Measurements from ENCODE around the gene CEP170B.
"Not testable (repeated sequence)": the region's sequence is repeated elsewhere in the genome, so short reads cannot be mapped to it uniquely, and the experiment has no call there.

CEP170B gene

DNA sequence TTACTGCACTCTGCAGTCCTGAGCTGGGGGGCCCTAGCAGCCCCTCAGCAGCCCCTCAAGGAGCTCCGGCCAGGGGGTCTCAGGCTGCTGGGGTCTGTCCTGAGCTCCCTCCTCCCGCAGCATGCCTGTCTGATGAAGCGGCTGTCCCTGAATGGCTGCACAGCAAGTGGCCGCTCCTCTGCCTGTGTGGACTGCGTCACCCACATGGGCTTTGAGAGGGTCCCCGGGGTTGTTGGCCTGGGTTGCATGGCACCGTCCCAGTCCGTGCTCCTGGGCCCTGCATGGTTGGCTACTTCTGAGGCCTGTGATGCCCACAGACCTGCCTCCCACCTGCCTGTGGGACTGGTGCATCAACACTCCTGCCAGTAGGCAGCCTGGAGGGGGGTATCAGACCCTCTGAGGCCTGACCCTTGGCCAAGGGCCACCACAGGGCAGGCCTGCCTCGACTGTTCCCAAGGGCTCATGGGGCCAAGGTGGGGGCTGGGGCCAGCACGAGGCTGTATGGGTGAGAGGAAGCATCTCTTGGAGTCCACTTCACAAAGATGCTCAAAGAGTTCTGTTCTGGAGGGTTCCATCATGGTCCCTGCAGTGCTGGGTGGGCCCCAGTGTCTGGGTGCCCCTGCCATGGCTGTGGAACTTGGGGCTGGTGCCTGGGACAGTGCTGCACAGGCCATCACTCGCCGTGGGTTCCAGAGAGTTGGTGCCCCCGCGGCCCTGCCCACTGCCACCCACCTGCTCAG lies 12.2 kb downstream of the CEP170B start:
- DNase-seq (ENCODE audit: low read depth in 1 of 2, low spot score in 1 of 2): no peak

DNA sequence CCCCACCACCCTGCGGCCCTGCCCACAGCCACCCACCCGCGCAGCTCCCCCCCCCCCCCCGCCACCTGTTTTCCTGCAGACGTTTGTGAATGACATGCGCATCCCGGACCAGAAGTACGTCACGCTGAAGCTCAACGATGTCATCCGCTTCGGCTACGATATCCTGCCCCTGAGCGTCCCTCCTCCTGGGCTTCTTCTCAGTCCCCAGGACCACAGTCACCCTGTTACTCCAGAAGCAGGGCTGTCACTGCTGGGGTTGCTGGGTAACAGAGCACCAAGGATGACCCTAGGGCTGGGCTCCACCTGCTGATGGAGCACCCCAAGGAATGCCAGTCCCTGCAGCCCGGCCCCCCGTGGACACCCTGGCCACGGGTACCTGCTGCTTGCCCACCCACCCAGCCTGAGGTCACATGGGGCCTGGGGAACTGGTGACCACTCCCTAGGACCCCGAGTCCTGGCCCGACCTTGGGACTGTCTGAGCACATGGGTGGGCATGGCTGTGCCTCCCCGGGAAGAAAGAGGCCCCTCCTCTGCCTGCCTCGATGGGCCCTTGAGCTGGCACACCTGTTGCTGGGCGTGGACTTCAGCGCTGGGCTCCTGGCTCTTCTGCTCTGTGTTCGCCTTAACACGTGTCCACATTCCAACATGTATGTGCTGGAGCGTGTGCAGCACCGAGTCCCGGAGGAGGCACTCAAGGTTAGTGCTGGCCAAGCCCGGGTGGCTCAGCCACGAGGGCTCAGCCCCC lies 12.9 kb downstream of the CEP170B start:
- no peak for DNase-seq (ENCODE audit: low read depth in 1 of 2, low spot score in 1 of 2)

DNA sequence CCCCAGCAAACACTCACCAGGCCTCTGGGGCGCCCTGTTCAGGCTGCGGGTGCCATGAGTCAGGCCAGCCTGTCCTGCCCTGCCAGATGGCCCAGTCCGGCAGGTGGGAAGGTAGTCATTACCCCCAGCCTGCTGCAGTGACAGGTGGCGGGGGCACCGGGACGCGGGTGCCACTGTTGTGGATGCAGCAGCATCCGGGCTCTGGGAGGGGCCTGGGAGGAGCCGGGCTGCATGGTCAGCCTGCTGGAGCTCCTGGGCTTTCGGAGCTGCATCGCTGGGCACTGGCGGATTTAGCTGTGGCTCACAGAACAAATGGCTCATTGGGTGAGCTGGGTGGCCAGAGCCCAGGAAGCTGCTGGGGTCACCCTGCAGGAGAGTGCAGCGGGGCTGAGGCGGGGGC lies 13.5 kb downstream of the CEP170B start:
- no peak for DNase-seq (ENCODE audit: low read depth in 1 of 2, low spot score in 1 of 2)

GRCh38 chr14:104879201-104879982 lies 14.3 kb downstream of the CEP170B start:
- no peak for DNase-seq (ENCODE audit: low read depth in 1 of 2, low spot score in 1 of 2)

- no peak for DNase-seq (ENCODE audit: low read depth in 1 of 2, low spot score in 1 of 2)
Observed at GRCh38 chr14:104879983-104880565, 15.0 kb downstream of the CEP170B start.

DNA sequence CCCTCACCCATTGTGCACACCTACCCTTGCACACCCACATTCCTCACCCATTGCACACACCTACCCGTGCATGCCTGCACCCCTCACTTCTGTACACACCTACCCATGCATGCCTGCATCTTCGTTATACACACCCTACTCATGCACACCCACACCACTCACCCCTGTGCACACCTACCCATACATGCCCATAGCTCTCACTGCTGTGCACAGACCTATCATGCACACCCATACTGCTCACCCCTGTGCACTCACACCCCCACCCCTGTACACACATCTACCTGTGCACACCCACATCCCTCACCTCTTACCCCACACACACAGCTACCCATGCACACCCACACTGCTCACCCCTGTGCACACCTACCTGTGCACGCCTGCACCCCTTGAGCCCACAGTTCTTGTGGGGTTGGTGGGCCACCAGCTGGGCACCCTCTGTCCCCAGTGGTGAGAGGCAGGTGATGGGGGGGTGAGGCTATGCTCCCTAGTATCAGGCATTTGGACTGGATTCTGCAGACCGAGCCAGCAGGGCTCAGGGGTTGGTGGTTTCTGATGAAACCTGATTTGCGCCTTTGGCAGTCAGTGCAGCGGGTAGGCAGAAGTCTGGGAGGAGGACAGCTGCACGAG lies 15.6 kb downstream of the CEP170B start:
- no peak for DNase-seq (ENCODE audit: low read depth in 1 of 2, low spot score in 1 of 2)

DNA sequence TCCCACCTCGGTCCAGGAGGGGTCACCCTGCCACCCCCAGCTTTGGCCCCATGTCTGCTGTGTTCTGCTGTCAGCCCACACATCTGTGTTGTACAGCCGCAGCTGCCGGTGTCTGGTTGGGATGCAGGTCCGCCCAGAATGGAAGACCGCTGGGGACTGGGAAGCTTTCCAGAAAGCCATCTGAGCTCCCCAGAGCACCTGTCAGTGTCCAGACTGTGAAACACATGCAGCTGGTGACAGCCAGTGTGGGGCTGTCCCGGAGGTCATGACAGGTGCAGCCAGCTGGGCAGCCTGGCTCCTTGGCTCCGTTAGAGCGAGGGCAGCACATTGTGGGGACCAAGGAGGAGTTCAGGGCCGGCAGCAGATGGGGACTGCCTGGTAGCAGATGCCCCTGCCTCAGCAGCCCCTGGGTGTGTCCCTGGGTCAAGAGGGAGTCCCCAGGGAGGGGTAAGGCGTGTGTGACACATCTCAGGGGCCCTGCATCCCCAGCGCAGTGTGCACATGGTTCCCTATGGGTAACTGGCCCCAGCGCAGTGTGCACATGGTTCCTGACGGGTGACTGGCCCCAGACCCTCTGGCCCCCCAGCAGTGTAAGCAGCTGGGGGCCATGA lies 16.4 kb downstream of the CEP170B start:
- no peak for DNase-seq (ENCODE audit: low read depth in 1 of 2, low spot score in 1 of 2)

DNA sequence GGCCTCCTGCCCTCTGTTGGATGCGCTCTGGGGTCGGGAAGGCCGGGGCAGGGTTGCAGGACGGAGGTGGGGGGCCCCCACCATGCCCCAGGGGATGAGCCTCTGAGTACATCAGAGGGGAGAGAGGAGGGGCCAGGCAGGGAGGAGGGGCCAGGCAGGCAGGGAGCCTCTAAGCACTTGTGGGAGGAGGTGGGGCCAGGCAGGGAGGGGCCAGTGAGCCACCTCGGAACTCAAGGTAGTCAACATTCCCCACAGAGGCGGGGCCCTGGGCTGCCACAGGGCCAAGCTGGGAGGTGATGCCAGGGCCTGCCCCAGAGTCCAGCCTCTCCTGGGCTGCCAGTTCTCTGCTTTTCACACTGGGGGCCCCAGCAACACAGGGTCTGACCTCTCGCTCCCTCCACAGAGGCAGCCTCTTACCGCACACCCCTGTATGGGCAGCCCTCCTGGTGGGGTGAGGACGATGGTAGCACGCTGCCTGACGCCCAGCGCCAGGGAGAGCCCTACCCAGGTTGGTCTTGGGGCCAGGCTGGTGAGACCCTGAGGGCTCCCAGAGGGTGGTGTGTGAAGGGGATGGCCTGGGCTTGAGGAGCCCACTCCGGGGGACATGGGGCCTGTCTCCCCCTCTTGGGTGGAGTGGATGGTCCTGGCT lies 17.4 kb downstream of the CEP170B start:
- DNase-seq (ENCODE audit: low read depth in 1 of 2, low spot score in 1 of 2): no peak

DNA sequence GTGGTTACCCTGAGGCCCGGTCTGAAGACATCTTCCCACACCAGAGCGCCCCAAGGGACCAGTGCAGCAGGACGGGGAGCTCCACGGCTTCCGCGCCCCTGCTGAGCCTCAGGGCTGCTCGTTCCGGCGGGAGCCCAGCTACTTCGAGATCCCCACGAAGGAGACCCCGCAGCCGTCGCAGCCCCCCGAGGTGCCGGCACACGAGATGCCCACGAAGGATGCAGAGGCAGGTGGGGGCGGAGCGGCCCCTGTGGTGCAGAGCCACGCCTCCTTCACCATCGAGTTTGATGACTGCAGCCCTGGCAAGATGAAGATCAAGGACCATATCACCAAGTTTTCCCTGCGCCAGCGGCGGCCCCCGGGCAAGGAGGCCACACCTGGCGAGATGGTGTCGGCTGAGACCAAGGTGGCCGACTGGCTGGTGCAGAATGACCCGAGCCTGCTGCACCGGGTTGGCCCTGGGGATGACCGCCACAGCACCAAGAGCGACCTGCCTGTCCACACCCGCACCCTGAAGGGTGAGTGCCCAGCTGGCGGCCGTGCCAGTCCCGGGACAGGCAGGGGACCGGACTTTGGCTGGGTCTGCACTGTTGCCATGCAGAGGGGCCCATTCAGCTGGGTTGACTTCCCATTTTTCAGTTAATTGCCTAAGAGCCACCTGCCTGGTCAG lies 18.1 kb downstream of the CEP170B start:
- DNase-seq (ENCODE audit: low read depth in 1 of 2, low spot score in 1 of 2): no peak

- no peak for DNase-seq (ENCODE audit: low read depth in 1 of 2, low spot score in 1 of 2)
Observed at GRCh38 chr14:104883681-104884361, 18.8 kb downstream of the CEP170B start.

DNA sequence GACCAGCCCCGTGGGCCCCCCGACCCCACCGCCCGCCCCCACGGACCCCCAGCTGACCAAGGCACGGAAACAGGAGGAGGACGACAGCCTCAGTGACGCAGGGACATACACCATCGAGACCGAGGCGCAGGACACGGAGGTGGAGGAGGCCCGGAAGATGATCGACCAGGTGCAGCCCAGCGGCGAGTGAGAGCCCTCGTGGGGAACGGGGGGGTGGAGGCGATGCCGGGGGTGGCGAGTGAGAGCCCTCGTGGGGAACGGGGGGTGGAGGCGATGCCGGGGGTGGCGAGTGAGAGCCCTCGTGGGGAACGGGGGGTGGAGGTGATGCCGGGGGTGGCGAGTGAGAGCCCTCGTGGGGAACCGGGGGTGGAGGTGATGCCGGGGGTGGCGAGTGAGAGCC lies 19.3 kb downstream of the CEP170B start:
- not testable (repeated sequence) for DNase-seq (ENCODE audit: low read depth in 1 of 2, low spot score in 1 of 2)

GRCh38 chr14:104885031-104885972 lies 20.2 kb downstream of the CEP170B start:
- DNase-seq (ENCODE audit: low read depth in 1 of 2, low spot score in 1 of 2): no peak

DNA sequence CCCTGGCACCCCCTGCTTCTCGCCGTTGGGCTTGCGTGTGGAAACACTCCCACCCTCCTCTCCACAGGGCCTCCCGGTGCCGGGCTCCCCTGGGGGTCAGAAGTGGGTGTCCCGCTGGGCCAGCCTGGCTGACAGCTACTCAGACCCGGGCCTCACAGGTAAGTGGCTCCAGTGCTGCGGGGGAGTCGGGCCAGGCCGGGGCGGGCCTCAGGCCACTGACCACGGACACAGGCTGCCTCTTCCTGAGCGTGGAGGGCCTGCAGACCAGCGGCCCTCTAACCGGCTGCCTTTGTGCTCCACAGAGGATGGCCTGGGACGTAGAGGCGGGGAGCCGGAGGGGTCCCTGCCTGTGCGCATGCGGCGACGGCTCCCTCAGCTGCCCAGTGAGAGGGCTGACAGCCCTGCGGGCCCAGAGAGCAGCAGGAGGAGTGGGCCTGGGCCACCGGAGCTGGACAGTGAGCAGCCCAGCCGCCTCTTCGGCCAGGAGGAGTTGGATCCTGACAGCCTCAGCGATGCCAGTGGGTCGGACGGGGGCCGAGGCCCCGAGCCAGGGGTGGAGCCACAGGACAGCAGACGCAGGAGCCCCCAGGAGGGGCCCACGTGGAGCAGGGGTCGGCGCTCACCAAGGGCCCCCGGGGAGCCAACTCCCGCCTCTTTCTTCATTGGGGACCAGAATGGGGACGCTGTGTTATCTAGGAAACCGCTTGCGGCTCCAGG lies 21.1 kb downstream of the CEP170B start:
- no peak for DNase-seq (ENCODE audit: low read depth in 1 of 2, low spot score in 1 of 2)

DNA sequence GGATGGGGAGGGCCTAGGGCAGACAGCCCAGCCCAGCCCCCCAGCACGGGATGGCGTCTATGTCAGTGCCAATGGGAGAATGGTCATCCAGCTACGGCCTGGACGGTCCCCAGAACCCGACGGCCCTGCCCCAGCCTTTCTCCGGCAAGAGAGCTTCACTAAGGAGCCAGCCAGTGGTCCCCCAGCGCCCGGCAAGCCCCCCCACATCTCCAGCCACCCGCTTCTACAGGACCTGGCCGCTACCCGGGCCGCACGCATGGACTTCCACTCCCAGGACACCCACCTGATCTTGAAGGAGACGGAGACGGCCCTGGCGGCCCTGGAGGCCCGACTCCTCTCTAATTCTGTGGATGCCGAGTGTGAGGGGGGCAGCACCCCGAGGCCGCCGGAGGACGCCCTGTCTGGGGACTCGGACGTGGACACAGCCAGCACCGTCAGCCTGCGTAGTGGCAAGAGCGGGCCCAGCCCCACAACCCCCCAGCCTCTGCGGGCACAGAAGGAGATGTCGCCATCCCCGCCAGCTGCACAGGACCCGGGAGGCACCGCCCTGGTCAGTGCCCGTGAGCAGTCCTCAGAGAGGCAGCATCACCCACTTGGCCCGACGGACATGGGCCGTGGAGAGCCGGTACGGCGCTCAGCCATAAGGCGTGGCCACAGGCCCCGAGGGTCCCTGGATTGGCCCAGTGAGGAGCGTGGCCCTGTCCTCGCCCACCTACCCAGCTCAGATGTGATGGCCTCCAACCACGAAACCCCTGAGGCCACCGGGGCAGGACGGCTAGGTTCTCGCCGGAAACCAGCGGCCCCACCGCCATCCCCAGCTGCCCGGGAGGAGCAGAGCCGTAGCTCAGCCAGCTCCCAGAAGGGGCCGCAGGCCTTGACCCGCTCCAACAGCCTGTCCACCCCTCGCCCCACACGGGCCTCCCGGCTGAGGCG lies 21.9 kb downstream of the CEP170B start:
- no peak for DNase-seq (ENCODE audit: low read depth in 1 of 2, low spot score in 1 of 2)

DNA sequence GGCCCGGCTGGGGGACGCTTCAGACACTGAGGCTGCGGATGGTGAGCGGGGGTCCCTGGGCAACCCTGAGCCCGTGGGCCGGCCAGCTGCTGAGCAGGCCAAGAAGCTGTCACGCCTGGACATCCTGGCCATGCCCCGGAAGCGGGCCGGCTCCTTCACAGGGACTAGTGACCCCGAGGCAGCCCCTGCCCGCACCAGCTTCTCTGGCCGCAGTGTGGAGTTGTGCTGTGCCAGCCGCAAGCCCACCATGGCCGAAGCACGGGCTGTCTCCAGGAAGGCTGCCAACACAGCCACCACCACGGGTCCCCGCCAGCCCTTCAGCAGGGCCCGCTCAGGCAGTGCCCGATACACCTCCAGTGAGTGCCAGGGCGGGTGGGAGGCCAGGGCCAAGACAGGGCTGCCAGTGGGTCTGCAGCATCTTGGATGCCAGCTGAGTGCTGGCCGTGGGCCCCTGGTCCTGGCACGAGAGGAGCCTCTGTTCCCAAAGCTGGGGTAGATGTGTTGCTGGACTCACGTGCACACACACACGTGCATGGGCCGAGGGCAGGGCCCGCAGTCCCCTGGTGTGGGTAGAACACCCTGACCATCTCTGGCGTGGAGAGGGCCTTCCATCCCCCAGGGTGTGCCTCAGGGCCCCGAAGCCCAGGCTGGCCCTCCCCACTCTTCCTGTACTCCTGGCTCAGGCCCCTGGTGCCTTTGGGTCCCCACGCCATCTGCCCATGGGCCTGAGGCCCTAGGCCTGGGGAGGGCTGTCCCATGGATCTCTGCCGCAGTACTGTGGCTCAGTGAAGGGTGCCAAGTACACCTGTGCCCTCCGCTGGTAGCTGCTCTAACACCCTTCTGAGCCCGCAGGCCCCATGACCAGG lies 22.8 kb downstream of the CEP170B start:
- DNase-seq (ENCODE audit: low read depth in 1 of 2, low spot score in 1 of 2): no peak
